HK-2 (cell line): ENCODE results near the gene HMGA1.

Experiments
- DNase-seq: peaks from one replicate; pipeline ENCODE4 v3.0.0-alpha.2; 2018; ENCODE audit not compliant: unreplicated experiment

HMGA1 gene

GRCh38 chr6:34236443-34237315 is at the start of gene HMGA1:
Gene HMGA1 (plus strand): TSS chr6:34236873. CDS start chr6:34240781, 3,908 bp downstream.
- peak; percentile 79 for DNase-seq

- DNase-seq = no peak
Observed at GRCh38 chr6:34189806-34190503, 46.7 kb upstream of the HMGA1 start.

GRCh38 chr6:34190504-34191122 is 46.1 kb upstream of the HMGA1 start:
- no peak for DNase-seq

- no peak for DNase-seq
Observed at GRCh38 chr6:34194772-34195171, 41.9 kb upstream of the HMGA1 start.

- DNase-seq = no peak
Observed at GRCh38 chr6:34195726-34196115, 41.0 kb upstream of the HMGA1 start.

- DNase-seq = peak; percentile 74
Observed at GRCh38 chr6:34196116-34196832, 40.4 kb upstream of the HMGA1 start.

- no peak for DNase-seq
Observed at GRCh38 chr6:34196833-34197195, 39.9 kb upstream of the HMGA1 start.

GRCh38 chr6:34200340-34200971 is 36.2 kb upstream of the HMGA1 start:
- DNase-seq = no peak

GRCh38 chr6:34201455-34202107 is 35.1 kb upstream of the HMGA1 start:
- DNase-seq = no peak

GRCh38 chr6:34202329-34203201 is 34.1 kb upstream of the HMGA1 start:
- no peak for DNase-seq

GRCh38 chr6:34204693-34205092 is 32.0 kb upstream of the HMGA1 start:
- no peak for DNase-seq

- DNase-seq = no peak
Observed at GRCh38 chr6:34205466-34205865, 31.2 kb upstream of the HMGA1 start.

- DNase-seq = no peak
Observed at GRCh38 chr6:34205916-34206315, 30.8 kb upstream of the HMGA1 start.

- no peak for DNase-seq
Observed at GRCh38 chr6:34206726-34207125, 29.9 kb upstream of the HMGA1 start.

GRCh38 chr6:34207695-34208443 is 28.8 kb upstream of the HMGA1 start:
- no peak for DNase-seq

GRCh38 chr6:34213772-34214171 is 22.9 kb upstream of the HMGA1 start:
- DNase-seq = no peak

- DNase-seq = no peak
Observed at GRCh38 chr6:34218691-34219090, 18.0 kb upstream of the HMGA1 start.

- DNase-seq = no peak
Observed at GRCh38 chr6:34223381-34223955, 13.2 kb upstream of the HMGA1 start.
